ENCODE results near the gene TMEM61.
"Not testable (repeated sequence)": the region's sequence is repeated elsewhere in the genome, so short reads cannot be mapped to it uniquely, and the experiment has no call there.

Gene TMEM61

GRCh38 chr1:55001311-55001710 lies 20.9 kb downstream of the TMEM61 start:
- DNase-seq (ENCODE audit: low read depth, low spot score): no peak

- DNase-seq (ENCODE audit: low read depth, low spot score): no peak
Measured at GRCh38 chr1:55002686-55003085, 22.3 kb downstream of the TMEM61 start.

- peak; percentile 42 for DNase-seq (ENCODE audit: low read depth, low spot score)
Measured at GRCh38 chr1:55005351-55006140, 25.1 kb downstream of the TMEM61 start.

- DNase-seq (ENCODE audit: low read depth, low spot score): no peak
Measured at GRCh38 chr1:55006931-55007330, 26.5 kb downstream of the TMEM61 start.

- DNase-seq (ENCODE audit: low read depth, low spot score): no peak
Measured at GRCh38 chr1:55007625-55008024, 27.2 kb downstream of the TMEM61 start.

GRCh38 chr1:55010194-55010886 lies 29.9 kb downstream of the TMEM61 start:
- DNase-seq (ENCODE audit: low read depth, low spot score): no peak

- peak; percentile 67 for DNase-seq (ENCODE audit: low read depth, low spot score)
Measured at GRCh38 chr1:55010887-55011217, 30.4 kb downstream of the TMEM61 start.

GRCh38 chr1:55012661-55013060 lies 32.2 kb downstream of the TMEM61 start:
- no peak for DNase-seq (ENCODE audit: low read depth, low spot score)

GRCh38 chr1:55015123-55015522 lies 34.7 kb downstream of the TMEM61 start:
- no peak for DNase-seq (ENCODE audit: low read depth, low spot score)

GRCh38 chr1:55015731-55016620 lies 35.5 kb downstream of the TMEM61 start:
- no peak for DNase-seq (ENCODE audit: low read depth, low spot score)

GRCh38 chr1:55018395-55018794 lies 38.0 kb downstream of the TMEM61 start:
- DNase-seq (ENCODE audit: low read depth, low spot score): peak; percentile 29

- peak; percentile 98 for DNase-seq (ENCODE audit: low read depth, low spot score)
Measured at GRCh38 chr1:55021942-55022546, 41.6 kb downstream of the TMEM61 start.

- not testable (repeated sequence) for DNase-seq (ENCODE audit: low read depth, low spot score)
Measured at GRCh38 chr1:55024163-55024562, 43.7 kb downstream of the TMEM61 start.

GRCh38 chr1:55026682-55027081 lies 46.3 kb downstream of the TMEM61 start:
- not testable (repeated sequence) for DNase-seq (ENCODE audit: low read depth, low spot score)

- DNase-seq (ENCODE audit: low read depth, low spot score): not testable (repeated sequence)
Measured at GRCh38 chr1:55031098-55031497, 50.7 kb downstream of the TMEM61 start.

- no peak for DNase-seq (ENCODE audit: low read depth, low spot score)
Measured at GRCh38 chr1:55033265-55033614, 52.8 kb downstream of the TMEM61 start.

- DNase-seq (ENCODE audit: low read depth, low spot score): no peak
Measured at GRCh38 chr1:55034476-55035133, 54.2 kb downstream of the TMEM61 start.

GRCh38 chr1:55035904-55036303 lies 55.5 kb downstream of the TMEM61 start:
- no peak for DNase-seq (ENCODE audit: low read depth, low spot score)

- DNase-seq (ENCODE audit: low read depth, low spot score): no peak
Measured at GRCh38 chr1:55037733-55038551, 57.5 kb downstream of the TMEM61 start.

GRCh38 chr1:55038552-55038838 lies 58.1 kb downstream of the TMEM61 start:
- DNase-seq (ENCODE audit: low read depth, low spot score): no peak

GRCh38 chr1:55038974-55039341 lies 58.5 kb downstream of the TMEM61 start:
- DNase-seq (ENCODE audit: low read depth, low spot score): no peak
